HepG2 (cell line): ENCODE measurements around the gene ACSL1. TPM values are rescaled to one million over a fixed set of nuclear protein-coding genes. Genes with fewer than 3 reads are reported as not detected.

Experiments used
- BRF2 ChIP-seq: sonication (generic); formaldehyde crosslinking; IDR thresholded peaks from 2 replicates; pipeline ENCODE4 v1.8.1; 2022; ENCODE audit warnings: mild to moderate bottlenecking, missing genetic modification reagents
- CBX2 ChIP-seq, 2 experiments: fragments of 200-600 bp in 1 of 2; sonication (generic); formaldehyde crosslinking in 1 of 2; IDR thresholded peaks; 2 replicates each; pipeline versions ENCODE4 v1.7.0 to v1.8.1; 2018 to 2022; ENCODE audit warnings: low read depth in 2 of 2, low read length in 1 of 2, mild to moderate bottlenecking in 1 of 2, missing genetic modification reagents in 1 of 2
- GATAD2A ChIP-seq: IDR thresholded peaks from 2 replicates; pipeline ENCODE4 v1.6.1; 2016
- GMEB1 ChIP-seq: sonication (generic); formaldehyde crosslinking; IDR thresholded peaks from 2 replicates; pipeline ENCODE4 v1.5.1; 2020; ENCODE audit warnings: missing genetic modification reagents, mild to moderate bottlenecking, borderline replicate concordance
- HIVEP1 ChIP-seq: sonication (generic); formaldehyde crosslinking; IDR thresholded peaks from 2 replicates; pipeline ENCODE4 v1.4.0; 2020; ENCODE audit warnings: mild to moderate bottlenecking, missing genetic modification reagents
- IRF2 ChIP-seq: IDR thresholded peaks from 2 replicates; pipeline ENCODE4 v1.6.1; 2018; ENCODE audit warnings: missing genetic modification reagents, missing compliant biosample characterization
- KLF9 ChIP-seq: IDR thresholded peaks from 2 replicates; pipeline ENCODE4 v1.6.1; 2016; ENCODE audit warnings: low read depth
- MEIS1 ChIP-seq: sonication (generic); formaldehyde crosslinking; IDR thresholded peaks from 2 replicates; pipeline ENCODE4 v1.9.0; 2021; ENCODE audit warnings: mild to moderate bottlenecking, missing genetic modification reagents, moderate library complexity, borderline replicate concordance
- SMAD1 ChIP-seq: sonication (generic); formaldehyde crosslinking; IDR thresholded peaks from 2 replicates; pipeline ENCODE4 v1.4.0; 2020; ENCODE audit warnings: missing genetic modification reagents, low read depth, mild to moderate bottlenecking, borderline replicate concordance
- TCF12 ChIP-seq, 2 experiments: fragments of 450-650 bp in 1 of 2; sonication (generic) in 1 of 2; formaldehyde crosslinking in 1 of 2; IDR thresholded peaks; 2 replicates each; pipeline versions ENCODE4 v1.6.1 to v1.8.0; 2017 to 2022; ENCODE audit warnings: antibody characterized with exemption in 1 of 2, mild to moderate bottlenecking in 1 of 2, missing genetic modification reagents in 1 of 2, moderate library complexity in 1 of 2
- ZNF234 ChIP-seq: sonication (generic); formaldehyde crosslinking; conservative IDR thresholded peaks from 2 replicates; pipeline ENCODE4 v1.5.1; 2020; ENCODE audit warnings: mild to moderate bottlenecking, missing genetic modification reagents
- ZNF580 ChIP-seq: IDR thresholded peaks from 2 replicates; pipeline ENCODE4 v1.6.1; 2016; ENCODE audit warnings: low read depth, borderline replicate concordance
- ZNF619 ChIP-seq: sonication (generic); formaldehyde crosslinking; IDR thresholded peaks from 2 replicates; pipeline ENCODE4 v1.4.0; 2020; ENCODE audit warnings: mild to moderate bottlenecking, missing genetic modification reagents
- polyA plus RNA-seq, 8 experiments: library from polyadenylated mRNA; depleted of rRNA in 3 of 8; stranded (reverse) in 7 of 8; unstranded in 1 of 8; fragments of >200 nt; fragmentation: Illumina TruSeq in 4 of 8; extraction: Trizol in 4 of 8; gene quantifications; 2 replicates each; pipeline versions ENCODE4 v1.2.1 to v1.2.3, GENCODE V29; 2011 to 2016; ENCODE audit warnings: low read depth in 4 of 8, missing spikeins in 1 of 8, mixed read lengths in 1 of 8; ENCODE audit not compliant: insufficient read depth in 1 of 8
- total RNA-seq, 5 experiments: library from RNA; depleted of rRNA; stranded (reverse); fragments of >200 nt; fragmentation: Illumina TruSeq; extraction: Trizol; gene quantifications; 2 replicates each; pipeline ENCODE4 v1.2.3, GENCODE V29; 2016; ENCODE audit warnings: low read depth in 1 of 5
- TF ChIP-seq, protein P1 (sequence below): sonication (generic); formaldehyde crosslinking; IDR thresholded peaks from 2 replicates; pipeline ENCODE4 v1.8.0; 2022; ENCODE audit warnings: mild to moderate bottlenecking, missing genetic modification reagents, moderate library complexity
- TF ChIP-seq, protein P2 (sequence below): sonication (generic); formaldehyde crosslinking; IDR thresholded peaks from 2 replicates; pipeline ENCODE4 v1.4.0; 2020; ENCODE audit warnings: missing genetic modification reagents
- TF ChIP-seq, protein P3 (sequence below): sonication (generic); formaldehyde crosslinking; IDR thresholded peaks from 2 replicates; pipeline ENCODE4 v1.8.1; 2023; ENCODE audit warnings: mild to moderate bottlenecking, inconsistent platforms, moderate library complexity, missing genetic modification reagents, borderline replicate concordance
- TF ChIP-seq, protein P4 (sequence below), 2 experiments: sonication (generic) in 1 of 2; formaldehyde crosslinking in 1 of 2; IDR thresholded peaks; 2 replicates each; pipeline versions ENCODE4 v1.4.0 to v1.6.1; 2018 to 2020; ENCODE audit warnings: missing genetic modification reagents in 2 of 2, borderline replicate concordance in 1 of 2, low read depth in 1 of 2, mild to moderate bottlenecking in 1 of 2, missing biosample characterization in 1 of 2

ACSL1 gene
- total and polyA plus RNA-seq, 2 of the 13 experiments (the other 11 are each of a cell fraction or from before 2014, with no cell fraction given) = 10.0 to 29.8 TPM

- TF ChIP-seq, protein P1, sequence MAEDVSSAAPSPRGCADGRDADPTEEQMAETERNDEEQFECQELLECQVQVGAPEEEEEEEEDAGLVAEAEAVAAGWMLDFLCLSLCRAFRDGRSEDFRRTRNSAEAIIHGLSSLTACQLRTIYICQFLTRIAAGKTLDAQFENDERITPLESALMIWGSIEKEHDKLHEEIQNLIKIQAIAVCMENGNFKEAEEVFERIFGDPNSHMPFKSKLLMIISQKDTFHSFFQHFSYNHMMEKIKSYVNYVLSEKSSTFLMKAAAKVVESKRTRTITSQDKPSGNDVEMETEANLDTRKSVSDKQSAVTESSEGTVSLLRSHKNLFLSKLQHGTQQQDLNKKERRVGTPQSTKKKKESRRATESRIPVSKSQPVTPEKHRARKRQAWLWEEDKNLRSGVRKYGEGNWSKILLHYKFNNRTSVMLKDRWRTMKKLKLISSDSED (CRISPR knock-in tag) = no peak
- TF ChIP-seq, protein P2, sequence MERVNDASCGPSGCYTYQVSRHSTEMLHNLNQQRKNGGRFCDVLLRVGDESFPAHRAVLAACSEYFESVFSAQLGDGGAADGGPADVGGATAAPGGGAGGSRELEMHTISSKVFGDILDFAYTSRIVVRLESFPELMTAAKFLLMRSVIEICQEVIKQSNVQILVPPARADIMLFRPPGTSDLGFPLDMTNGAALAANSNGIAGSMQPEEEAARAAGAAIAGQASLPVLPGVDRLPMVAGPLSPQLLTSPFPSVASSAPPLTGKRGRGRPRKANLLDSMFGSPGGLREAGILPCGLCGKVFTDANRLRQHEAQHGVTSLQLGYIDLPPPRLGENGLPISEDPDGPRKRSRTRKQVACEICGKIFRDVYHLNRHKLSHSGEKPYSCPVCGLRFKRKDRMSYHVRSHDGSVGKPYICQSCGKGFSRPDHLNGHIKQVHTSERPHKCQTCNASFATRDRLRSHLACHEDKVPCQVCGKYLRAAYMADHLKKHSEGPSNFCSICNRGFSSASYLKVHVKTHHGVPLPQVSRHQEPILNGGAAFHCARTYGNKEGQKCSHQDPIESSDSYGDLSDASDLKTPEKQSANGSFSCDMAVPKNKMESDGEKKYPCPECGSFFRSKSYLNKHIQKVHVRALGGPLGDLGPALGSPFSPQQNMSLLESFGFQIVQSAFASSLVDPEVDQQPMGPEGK (CRISPR knock-in tag) = no peak; the same call in none of the 2 replicates
- TF ChIP-seq IRF2 (CRISPR knock-in tag) = no peak
- TF ChIP-seq, protein P3, sequence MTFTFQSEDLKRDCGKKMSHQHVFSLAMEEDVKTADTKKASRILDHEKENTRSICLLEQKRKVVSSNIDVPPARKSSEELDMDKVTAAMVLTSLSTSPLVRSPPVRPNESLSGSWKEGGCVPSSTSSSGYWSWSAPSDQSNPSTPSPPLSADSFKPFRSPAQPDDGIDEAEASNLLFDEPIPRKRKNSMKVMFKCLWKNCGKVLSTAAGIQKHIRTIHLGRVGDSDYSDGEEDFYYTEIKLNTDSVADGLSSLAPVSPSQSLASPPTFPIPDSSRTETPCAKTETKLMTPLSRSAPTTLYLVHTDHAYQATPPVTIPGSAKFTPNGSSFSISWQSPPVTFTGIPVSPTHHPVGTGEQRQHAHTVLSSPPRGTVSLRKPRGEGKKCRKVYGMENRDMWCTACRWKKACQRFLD = 0 out of 2 replicates have a peak, but pooled peaks have one; percentile 22
- no peak for TF ChIP-seq GMEB1 (CRISPR knock-in tag)
- no peak for TF ChIP-seq ZNF619
- TF ChIP-seq SMAD1 (CRISPR knock-in tag) = no peak
- TF ChIP-seq MEIS1 (CRISPR knock-in tag) = no peak
- TF ChIP-seq KLF9 (CRISPR knock-in tag) = no peak
- 0 out of 2 replicates have a peak, but pooled peaks have one; percentile 24 for TF ChIP-seq BRF2
- TF ChIP-seq ZNF580 = no peak
- TF ChIP-seq ZNF234 (CRISPR knock-in tag) = no peak
- TF ChIP-seq CBX2 (IDR thresholded peaks at IDR 0.05; ENCODE audit: low read depth, low read length) = no peak
- TF ChIP-seq CBX2 (CRISPR knock-in tag; IDR thresholded peaks at IDR 0.05; ENCODE audit: low read depth) = no peak
- no peak for TF ChIP-seq HIVEP1 (CRISPR knock-in tag)
- TF ChIP-seq, protein P4, sequence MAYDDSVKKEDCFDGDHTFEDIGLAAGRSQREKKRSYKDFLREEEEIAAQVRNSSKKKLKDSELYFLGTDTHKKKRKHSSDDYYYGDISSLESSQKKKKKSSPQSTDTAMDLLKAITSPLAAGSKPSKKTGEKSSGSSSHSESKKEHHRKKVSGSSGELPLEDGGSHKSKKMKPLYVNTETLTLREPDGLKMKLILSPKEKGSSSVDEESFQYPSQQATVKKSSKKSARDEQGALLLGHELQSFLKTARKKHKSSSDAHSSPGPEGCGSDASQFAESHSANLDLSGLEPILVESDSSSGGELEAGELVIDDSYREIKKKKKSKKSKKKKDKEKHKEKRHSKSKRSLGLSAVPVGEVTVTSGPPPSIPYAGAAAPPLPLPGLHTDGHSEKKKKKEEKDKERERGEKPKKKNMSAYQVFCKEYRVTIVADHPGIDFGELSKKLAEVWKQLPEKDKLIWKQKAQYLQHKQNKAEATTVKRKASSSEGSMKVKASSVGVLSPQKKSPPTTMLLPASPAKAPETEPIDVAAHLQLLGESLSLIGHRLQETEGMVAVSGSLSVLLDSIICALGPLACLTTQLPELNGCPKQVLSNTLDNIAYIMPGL (CRISPR knock-in tag; IDR thresholded peaks at IDR 0.05; ENCODE audit: borderline replicate concordance in 1 of 2, low read depth in 1 of 2) = 0 out of 4 replicates have a peak, but pooled peaks of 1 of the 2 experiments have one; percentile 32
- peak; percentile 87 for TF ChIP-seq GATAD2A (CRISPR knock-in tag)
- no peak for TF ChIP-seq TCF12 (IDR thresholded peaks at IDR 0.05)
- no peak for TF ChIP-seq TCF12 (CRISPR knock-in tag; IDR thresholded peaks at IDR 0.05)
Observed at GRCh38 chr4:184838249-184839074, 12.7 kb upstream of the ACSL1 start (continued).
